ENCODE measurements around the gene MAST4.
A peak's percentile ranks its signal among the peaks of the same experiment; 100 is the strongest.

Gene MAST4

DNA sequence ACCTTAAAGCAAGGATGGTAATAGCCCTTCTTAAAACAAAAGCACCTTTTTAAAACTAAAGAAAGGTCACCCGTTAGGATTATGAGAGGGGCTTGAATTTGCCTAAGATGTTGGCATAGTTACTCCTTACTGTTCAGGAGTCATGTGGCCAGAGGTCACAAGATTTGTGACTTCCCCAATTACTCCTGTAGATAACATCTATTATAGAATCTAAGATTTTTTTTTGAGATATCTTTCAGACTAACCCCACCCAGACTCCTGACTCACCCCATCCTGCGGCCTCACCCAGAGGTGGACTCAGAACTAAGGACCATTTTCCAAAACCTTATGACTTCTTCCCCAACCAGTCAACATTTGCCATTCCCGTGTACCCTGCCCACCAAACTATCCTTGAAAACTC, 598.0 kb downstream of the MAST4 start:
- DNase-seq (ENCODE audit: insufficient read length, low spot score) (no peak), FAIRE-seq (no peak)
- TF ChIP-seq POU2F2 (IDR thresholded peaks at IDR 0.05; ENCODE audit: low read depth, low read length) (no peak), TAF1 (IDR thresholded peaks at IDR 0.05; ENCODE audit: low read depth, low read length) (no peak), SPI1 (IDR thresholded peaks at IDR 0.05; ENCODE audit: low read depth, low read length) (no peak), PAX5 (IDR thresholded peaks at IDR 0.05; ENCODE audit: insufficient read depth, low read length, severe bottlenecking) (no peak), POLR2A (IDR thresholded peaks at IDR 0.05; ENCODE audit: low read depth, low read length) (no peak), POLR2AphosphoS5 (IDR thresholded peaks at IDR 0.05; ENCODE audit: low read depth, low read length) (no peak)

DNA sequence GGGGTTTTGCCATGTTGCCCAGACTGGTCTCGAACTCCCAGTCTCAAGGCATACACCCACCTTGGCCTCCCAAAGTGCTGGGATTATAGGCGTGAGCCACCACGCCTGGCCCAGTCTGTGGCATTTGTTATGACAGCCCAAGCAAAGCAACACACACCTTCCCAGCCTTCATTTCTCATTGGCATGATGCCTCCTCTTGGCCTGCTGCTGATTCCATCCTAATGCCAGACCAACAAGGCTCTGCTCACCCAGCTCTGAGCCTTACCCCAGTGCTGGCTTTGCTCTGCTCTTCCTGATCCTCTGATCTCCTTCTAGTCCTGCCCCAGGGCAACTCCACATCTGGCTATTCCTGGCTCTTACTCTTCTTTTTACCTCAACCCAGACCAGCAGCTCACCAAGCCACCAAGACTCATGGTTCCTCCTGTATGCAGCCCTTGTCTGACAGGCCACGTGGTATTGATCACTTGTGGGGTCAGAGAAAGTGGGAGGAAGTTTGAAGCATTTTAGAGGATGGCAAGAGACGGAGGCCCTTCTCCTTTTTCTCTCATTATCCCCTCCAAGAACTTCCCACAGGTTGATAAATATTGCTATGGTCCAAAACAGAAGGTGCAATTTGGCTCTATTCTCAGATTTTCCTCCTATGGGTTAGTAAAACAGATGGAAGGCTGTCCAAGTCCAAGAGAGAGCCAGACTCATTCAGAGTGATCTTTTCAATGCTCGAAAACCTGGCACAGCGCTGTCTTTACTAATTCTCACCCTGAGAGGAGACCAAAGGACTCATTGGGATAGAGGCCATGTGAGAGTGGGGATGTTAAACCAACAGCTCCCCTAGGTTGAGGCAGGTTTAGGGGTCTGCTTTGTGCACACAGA, 599.4 kb downstream of the MAST4 start:
- DNase-seq (ENCODE audit: insufficient read length, low spot score), result no peak
- FAIRE-seq, result peak; percentile 86
- no peak for TF ChIP-seq POLR2AphosphoS5 (IDR thresholded peaks at IDR 0.05; ENCODE audit: low read depth, low read length)
- TF ChIP-seq POLR2A (IDR thresholded peaks at IDR 0.05; ENCODE audit: low read depth, low read length), result no peak
- TF ChIP-seq SPI1 (IDR thresholded peaks at IDR 0.05; ENCODE audit: low read depth, low read length), result no peak
- TF ChIP-seq POU2F2 (IDR thresholded peaks at IDR 0.05; ENCODE audit: low read depth, low read length), result no peak
- no peak for TF ChIP-seq PAX5 (IDR thresholded peaks at IDR 0.05; ENCODE audit: insufficient read depth, low read length, severe bottlenecking)
- TF ChIP-seq TAF1 (IDR thresholded peaks at IDR 0.05; ENCODE audit: low read depth, low read length), result no peak

DNA sequence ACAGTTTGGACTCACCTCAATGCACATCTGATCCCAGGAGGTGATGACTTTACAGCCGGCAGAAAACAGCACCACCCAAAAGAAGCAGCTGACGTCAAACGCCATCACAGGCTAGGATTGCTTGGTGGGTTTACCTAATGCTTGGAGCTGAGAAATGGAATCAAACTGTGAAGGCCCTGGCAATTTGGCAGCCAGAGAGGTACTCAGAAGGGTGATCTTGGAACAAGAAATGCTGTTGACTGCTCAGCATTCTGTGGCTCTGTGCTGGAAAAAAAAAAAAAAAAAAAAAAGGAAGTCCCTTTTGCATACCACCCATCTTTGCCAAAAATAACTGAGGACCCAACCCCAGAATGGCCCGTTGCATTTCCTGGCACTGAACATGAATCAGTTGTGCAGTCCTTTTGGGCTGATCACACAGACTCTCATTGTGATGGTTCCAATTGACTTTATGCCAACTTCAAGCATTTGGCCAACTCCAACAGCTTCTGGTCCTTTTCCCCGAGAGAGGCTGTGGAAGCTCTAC, 600.4 kb downstream of the MAST4 start, which contains the start of gene CD180:
Gene CD180 (minus strand): TSS at position 263 of the 523 bp plus-strand sequence. CDS start 158 bp downstream, at position 105.
- FAIRE-seq (peak; percentile 64), DNase-seq (ENCODE audit: insufficient read length, low spot score) (no peak)
- peak; percentile 52; the same call in 1 of the 2 replicates for TF ChIP-seq SPI1 (IDR thresholded peaks at IDR 0.05; ENCODE audit: low read depth, low read length)
- TF ChIP-seq TAF1 (IDR thresholded peaks at IDR 0.05; ENCODE audit: low read depth, low read length), result no peak

DNA sequence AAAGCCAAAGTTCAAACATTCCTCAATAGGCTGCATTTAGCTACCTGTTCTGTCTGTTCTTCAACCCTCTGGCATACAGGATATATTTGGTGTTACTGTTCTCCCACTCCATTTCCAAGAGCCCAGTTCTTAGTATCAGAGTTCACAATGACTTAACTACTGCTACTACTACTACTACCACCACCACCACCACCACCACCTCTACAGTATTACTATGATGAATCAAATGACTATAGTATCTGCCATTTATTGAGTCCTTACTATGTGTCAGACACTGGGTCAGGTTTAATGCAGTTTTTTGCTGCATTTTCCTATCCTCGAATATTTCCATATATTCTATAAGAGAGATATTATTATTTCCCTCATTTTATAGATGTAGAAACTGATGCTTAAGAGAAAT, 601.3 kb downstream of the MAST4 start:
- DNase-seq (ENCODE audit: insufficient read length, low spot score) (no peak), FAIRE-seq (no peak)
- no peak for TF ChIP-seq TAF1 (IDR thresholded peaks at IDR 0.05; ENCODE audit: low read depth, low read length)
- no peak for TF ChIP-seq POU2F2 (IDR thresholded peaks at IDR 0.05; ENCODE audit: low read depth, low read length)
- TF ChIP-seq PAX5 (IDR thresholded peaks at IDR 0.05; ENCODE audit: insufficient read depth, low read length, severe bottlenecking), result no peak
- no peak for TF ChIP-seq SPI1 (IDR thresholded peaks at IDR 0.05; ENCODE audit: low read depth, low read length)
- no peak for TF ChIP-seq POLR2AphosphoS5 (IDR thresholded peaks at IDR 0.05; ENCODE audit: low read depth, low read length)
- TF ChIP-seq POLR2A (IDR thresholded peaks at IDR 0.05; ENCODE audit: low read depth, low read length), result no peak

DNA sequence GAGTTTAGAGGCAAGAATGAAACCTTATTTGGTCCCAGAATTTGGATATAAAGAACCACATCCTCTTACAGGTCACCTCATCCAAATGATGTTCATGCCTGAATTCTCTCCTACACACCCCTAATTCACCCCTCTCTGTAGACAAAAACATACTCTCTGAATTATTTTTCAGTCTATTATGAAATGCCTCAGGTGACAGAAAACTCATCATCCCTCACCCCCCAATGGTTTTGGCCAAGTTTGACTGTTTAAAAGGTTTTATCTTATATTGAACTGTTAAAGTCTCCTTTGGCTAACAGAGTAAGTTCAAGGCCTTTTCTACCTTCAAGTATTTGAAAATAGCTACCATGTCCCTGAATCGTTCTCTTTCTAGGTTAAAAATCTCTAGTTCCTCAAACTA, 602.7 kb downstream of the MAST4 start:
- FAIRE-seq (peak; percentile 23), DNase-seq (ENCODE audit: insufficient read length, low spot score) (no peak)
- TF ChIP-seq SPI1 (IDR thresholded peaks at IDR 0.05; ENCODE audit: low read depth, low read length), result no peak
- no peak for TF ChIP-seq POU2F2 (IDR thresholded peaks at IDR 0.05; ENCODE audit: low read depth, low read length)
- TF ChIP-seq POLR2A (IDR thresholded peaks at IDR 0.05; ENCODE audit: low read depth, low read length), result no peak
- no peak for TF ChIP-seq PAX5 (IDR thresholded peaks at IDR 0.05; ENCODE audit: insufficient read depth, low read length, severe bottlenecking)
- no peak for TF ChIP-seq POLR2AphosphoS5 (IDR thresholded peaks at IDR 0.05; ENCODE audit: low read depth, low read length)
- TF ChIP-seq TAF1 (IDR thresholded peaks at IDR 0.05; ENCODE audit: low read depth, low read length), result no peak

DNA sequence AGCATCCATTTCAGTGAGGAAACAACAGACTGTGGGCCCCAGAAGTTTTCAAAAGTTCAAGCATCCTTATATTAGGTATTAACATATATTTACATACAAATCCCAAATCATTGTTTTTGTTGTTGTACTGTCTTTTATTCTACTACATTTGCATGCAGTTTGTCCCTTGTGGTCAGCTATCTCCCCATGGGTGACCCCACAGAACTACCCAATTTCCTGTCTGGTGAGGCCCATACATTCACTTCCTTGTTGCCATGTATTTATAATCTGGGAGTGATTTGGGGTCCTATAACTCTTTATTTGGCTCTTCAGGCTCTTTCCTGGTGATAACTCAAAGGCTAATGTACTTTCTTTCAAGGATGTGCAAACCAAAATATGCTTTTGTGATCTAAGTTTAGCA, 603.7 kb downstream of the MAST4 start:
- TF ChIP-seq POU2F2 (IDR thresholded peaks at IDR 0.05; ENCODE audit: low read depth, low read length), result peak; percentile 76; the same call in 1 of the 2 replicates
- TF ChIP-seq SPI1 (IDR thresholded peaks at IDR 0.05; ENCODE audit: low read depth, low read length), result peak; percentile 63
- no peak for TF ChIP-seq POLR2AphosphoS5 (IDR thresholded peaks at IDR 0.05; ENCODE audit: low read depth, low read length)
- no peak for TF ChIP-seq TAF1 (IDR thresholded peaks at IDR 0.05; ENCODE audit: low read depth, low read length)
- TF ChIP-seq PAX5 (IDR thresholded peaks at IDR 0.05; ENCODE audit: insufficient read depth, low read length, severe bottlenecking), result no peak
- no peak for TF ChIP-seq POLR2A (IDR thresholded peaks at IDR 0.05; ENCODE audit: low read depth, low read length)
- DNase-seq (ENCODE audit: insufficient read length, low spot score) (no peak), FAIRE-seq (peak; percentile 52)

DNA sequence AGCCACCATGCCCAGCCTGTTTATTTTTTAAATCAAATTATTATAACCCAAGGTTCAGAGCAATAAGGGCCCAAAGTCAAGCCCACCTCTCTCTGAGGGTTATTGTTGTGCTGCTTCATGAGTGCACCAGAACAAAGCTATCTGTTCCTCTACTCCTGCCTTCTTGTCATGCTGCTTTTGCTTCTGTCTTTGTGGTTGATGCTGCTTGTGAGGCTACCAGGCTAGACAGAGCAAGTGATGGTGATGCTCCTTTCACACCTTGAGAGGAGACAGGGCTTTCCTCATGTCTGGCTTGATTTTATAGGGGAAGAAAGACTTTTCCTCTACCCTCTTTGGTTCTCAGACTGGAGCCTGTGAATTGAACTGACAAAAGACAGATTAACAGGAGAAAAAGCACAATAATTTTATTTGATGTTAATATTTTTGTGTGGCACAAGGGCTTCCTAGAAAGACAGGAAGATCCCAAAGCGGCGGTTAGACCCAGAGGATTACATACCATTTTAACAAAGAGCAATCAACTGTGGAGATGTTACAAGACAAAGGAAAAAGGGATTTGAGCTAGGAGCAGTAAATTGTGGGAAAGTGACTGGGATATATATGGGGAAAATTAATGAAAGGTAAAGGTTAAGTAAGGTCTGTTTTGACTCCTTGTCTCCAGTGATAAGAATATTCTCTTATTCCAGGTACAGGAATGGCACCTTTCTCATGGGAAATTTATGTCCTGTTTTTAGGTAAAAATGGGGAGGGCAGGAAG, 604.8 kb downstream of the MAST4 start:
- peak; percentile 89 for FAIRE-seq
- no peak for DNase-seq (ENCODE audit: insufficient read length, low spot score)
- TF ChIP-seq POLR2A (IDR thresholded peaks at IDR 0.05; ENCODE audit: low read depth, low read length) (no peak), SPI1 (IDR thresholded peaks at IDR 0.05; ENCODE audit: low read depth, low read length) (no peak)

DNA sequence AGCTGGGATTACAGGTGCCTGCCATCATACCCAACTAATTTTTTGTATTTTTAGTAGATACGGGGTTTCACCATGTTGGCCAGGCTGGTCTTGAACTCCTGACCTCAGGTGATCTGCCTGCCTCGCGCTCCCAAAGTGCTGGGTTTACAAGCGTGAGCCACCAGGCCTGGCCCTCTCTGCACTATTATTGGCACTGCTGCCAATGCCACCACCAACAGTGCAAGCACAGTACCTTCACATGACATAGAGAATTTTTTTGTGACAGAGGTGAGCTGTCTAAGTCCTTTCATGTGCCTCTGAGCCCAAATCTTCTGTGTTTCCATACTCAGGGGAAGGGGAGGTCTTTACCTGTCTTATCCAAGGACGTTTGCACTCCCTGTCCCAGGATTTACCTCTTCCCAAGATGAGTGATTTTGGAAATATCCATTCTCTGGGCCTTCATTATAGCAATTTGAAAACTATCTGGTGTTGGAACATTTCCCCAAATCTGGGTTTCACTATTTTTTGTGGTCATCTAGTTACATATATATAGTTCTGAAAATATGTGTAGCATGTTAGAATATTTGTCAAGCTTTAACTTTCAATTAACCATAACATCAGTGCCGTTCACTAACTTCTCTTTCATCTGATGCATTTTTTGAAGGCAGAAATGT, 605.8 kb downstream of the MAST4 start:
- FAIRE-seq (peak; percentile 64), DNase-seq (ENCODE audit: insufficient read length, low spot score) (no peak)
- TF ChIP-seq POU2F2 (IDR thresholded peaks at IDR 0.05; ENCODE audit: low read depth, low read length) (no peak), SPI1 (IDR thresholded peaks at IDR 0.05; ENCODE audit: low read depth, low read length) (peak; percentile 60)

DNA sequence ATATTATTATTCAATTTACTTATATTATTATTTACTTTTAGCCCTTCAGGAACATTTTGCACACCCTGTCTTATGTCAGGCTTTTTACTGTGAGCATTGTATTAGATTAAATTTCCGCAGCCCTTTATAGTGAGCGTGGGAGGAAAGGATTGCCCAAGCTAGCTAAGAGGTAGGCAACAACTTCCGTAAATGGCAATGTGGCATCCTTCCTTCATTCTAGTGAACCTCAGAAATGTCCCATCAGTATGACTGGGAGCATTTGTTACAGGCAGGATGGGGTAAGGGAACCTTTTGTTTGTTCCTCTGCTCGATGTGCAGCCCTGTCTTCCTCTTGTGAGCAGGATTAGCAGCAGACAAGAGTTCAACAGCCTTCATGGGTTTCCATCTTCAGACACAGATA, 606.6 kb downstream of the MAST4 start:
- DNase-seq (ENCODE audit: insufficient read length, low spot score) (no peak), FAIRE-seq (peak; percentile 72)
- TF ChIP-seq SPI1 (IDR thresholded peaks at IDR 0.05; ENCODE audit: low read depth, low read length) (no peak), POLR2AphosphoS5 (IDR thresholded peaks at IDR 0.05; ENCODE audit: low read depth, low read length) (no peak), TAF1 (IDR thresholded peaks at IDR 0.05; ENCODE audit: low read depth, low read length) (no peak), POLR2A (IDR thresholded peaks at IDR 0.05; ENCODE audit: low read depth, low read length) (no peak), POU2F2 (IDR thresholded peaks at IDR 0.05; ENCODE audit: low read depth, low read length) (no peak), PAX5 (IDR thresholded peaks at IDR 0.05; ENCODE audit: insufficient read depth, low read length, severe bottlenecking) (no peak)

Measured in GM12891 (cell line).